SHP77 treated with DMSO at 0.1 percent for 48 hours (cell line): Measurements from ENCODE around the gene DENND4B.
A peak's percentile ranks its signal among the peaks of the same experiment; 100 is the strongest.
"Not testable (repeated sequence)": the region's sequence is repeated elsewhere in the genome, so short reads cannot be mapped to it uniquely, and the experiment has no call there.

Experiments
- DNase-seq: peaks from one replicate; lab custom pipeline; 2025; lab: John Stamatoyannopoulos, UW

Gene DENND4B

GRCh38 chr1:153946622-153947241 is at the start of gene DENND4B:
Gene DENND4B (minus strand): TSS chr1:153946718. CDS start chr1:153944374, 2,344 bp downstream.
- DNase-seq: peak; percentile 82

DNA sequence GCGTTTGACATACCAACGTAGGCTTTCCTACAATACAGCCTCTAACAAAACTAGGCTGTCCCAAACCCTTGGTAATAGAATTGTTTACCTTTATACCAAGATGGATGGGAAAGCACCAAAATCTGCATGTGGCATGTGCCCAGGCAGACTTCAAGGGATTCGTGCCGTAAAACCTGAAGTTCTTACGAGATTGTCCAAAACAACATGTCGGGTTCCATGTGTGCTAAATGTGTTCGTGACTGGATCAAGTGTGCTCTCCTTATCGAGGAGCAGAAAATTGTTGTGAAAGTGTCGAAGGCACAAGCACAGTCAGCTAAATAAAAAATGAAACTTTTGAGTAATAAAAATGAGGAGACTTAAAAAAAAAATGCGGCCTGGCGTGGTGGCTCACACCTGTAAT is 49.1 kb upstream of the DENND4B start:
- no peak for DNase-seq

GRCh38 chr1:153995202-153995601 is 48.7 kb upstream of the DENND4B start:
- DNase-seq: no peak

DNA sequence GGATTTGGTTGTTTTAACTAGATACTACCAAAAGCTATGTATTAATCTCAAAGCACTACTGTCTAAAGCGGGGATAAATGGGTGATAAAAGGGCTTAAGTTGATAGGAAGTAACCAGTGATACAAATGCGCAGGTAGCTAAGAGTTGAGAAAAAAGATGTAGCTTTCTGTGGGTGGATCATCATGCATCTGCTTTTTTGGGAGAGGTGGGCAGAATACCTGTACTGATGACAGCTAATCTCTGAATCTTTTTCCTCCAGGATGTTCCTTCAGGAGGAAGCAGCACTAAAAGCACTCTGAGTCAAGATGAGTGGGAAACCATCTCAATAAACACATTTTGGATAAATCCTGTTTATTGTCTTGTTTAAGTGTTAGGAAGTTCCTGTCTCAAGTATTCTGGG is 45.3 kb upstream of the DENND4B start:
- no peak for DNase-seq

DNA sequence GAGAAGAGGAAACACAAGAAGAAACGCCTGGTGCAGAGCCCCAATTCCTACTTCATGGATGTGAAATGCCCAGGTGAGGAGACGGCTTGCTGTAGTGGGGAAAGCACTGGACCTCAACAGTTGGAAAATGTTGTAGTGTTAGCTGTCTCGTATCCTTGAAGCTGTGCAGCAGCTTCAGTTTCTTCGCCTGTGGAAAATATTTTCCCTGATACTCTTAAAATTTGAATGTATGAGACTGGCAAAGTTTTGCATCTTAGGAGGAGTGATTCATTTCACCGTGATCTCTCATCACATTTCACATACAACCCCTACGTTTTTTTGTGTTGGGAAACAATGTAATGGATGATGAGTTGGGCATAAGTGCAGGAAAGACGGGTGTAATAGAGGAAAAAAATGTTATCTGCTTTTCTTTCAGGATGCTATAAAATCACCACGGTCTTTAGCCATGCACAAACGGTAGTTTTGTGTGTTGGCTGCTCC is 44.7 kb upstream of the DENND4B start:
- DNase-seq: no peak

DNA sequence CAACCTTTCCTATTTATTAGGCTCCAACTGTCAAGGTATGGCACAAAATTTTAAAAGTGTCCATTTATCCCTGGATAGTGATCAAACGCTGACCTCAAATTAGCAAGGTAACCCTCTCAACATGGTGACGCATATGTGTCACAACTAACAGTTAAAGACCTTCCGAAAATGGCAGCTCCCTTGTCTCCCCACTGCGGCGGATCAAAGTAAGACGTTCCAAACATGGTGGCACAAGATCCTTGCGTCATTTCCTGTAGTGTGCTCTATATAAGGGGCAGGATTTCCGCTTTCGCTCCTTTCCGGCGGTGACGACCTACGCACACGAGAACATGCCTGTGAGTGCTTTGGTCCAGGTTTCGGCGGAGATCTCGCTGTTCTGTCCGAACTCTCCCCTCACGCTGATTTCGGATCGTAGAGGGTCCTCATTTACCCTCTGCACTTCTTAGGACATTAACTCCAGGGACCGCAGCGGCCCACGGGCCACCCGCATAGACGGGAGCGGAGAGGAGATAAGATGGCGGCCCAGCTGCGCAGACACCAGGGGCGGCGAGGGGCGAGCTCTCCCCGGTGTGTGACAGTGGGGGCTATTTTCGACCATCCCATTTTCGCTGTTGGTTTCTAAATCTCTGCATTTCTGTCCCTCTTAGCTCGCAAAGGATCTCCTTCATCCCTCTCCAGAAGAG is 44.1 kb upstream of the DENND4B start, which contains the start of gene RPS27:
RPS27 (plus strand) TSS at position 295 of the 683 bp plus-strand sequence; CDS start at position 330, 35 bp downstream.
- peak; percentile 99 for DNase-seq

GRCh38 chr1:153987621-153988020 is 41.1 kb upstream of the DENND4B start:
- DNase-seq: no peak

- peak; percentile 92 for DNase-seq
Measured at GRCh38 chr1:153985941-153986761, 39.6 kb upstream of the DENND4B start, which contains the start of gene RAB13. Gene RAB13 (minus strand): TSS chr1:153986339. CDS start chr1:153986236, 103 bp downstream.

DNA sequence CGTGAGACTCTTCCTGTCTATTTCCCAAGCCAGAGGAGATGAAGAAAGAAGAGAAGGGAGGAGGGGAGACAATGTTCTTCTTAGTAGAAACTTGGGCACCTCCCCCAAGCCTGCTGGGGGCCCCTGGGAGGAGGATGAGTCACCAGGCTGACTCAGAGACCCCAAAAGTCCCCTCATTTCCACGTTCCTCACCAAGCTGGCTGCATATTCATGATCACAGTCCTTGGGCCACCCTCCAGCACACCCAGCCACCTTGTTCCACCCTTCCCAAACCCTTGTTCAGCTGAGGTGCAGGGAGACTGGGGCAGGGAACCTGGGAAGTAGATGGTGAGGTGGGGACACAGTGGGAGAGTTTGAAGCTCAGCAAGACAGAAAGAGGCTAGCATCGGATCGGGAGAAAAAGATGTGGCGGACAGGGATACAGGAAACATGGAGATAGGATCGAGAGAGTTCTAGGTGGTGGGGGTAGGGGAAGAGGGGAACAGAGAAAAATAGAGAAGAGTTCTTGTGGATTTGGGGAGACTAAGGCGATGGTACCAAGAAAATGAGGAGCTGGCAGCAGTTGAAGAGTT is 38.9 kb upstream of the DENND4B start:
- no peak for DNase-seq

DNA sequence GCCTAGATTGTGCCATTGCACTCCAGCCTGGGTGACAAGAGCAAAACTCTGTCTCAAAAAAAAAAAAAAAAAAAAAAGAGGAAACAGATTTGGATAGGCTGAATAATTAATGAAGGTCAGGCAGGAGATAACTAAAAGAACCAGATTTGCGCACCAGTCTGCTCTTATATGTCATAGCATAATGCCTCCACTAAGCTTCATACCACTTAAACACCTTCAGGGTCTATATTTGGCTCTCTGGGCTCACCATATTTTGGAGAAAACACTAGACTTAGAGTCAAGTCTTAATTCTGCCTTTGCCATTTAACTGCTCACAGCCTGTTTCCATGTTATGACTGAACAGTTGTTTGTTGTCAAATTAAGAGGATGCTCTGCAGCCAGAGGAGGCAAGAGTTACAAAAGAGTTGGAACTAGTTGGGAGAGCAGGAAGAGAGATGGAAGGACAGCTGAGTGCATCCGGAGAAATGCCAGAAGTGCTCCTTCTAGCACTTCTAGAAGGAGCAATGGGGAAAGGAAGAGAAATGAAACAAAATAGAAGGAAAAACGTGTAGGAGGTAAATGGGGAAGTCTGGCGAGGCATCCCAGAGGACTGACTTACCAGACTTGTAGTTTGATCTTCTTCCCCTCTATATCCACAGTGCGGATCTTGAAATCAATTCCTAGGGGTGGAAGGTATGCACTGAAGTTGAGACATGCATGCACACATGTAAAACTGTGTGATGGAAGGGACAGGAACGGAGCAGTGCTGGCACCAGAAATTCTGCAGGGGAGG is 37.8 kb upstream of the DENND4B start:
- no peak for DNase-seq

- not testable (repeated sequence) for DNase-seq
Measured at GRCh38 chr1:153981735-153982134, 35.2 kb upstream of the DENND4B start.

- DNase-seq: not testable (repeated sequence)
Measured at GRCh38 chr1:153979091-153979490, 32.6 kb upstream of the DENND4B start.

DNA sequence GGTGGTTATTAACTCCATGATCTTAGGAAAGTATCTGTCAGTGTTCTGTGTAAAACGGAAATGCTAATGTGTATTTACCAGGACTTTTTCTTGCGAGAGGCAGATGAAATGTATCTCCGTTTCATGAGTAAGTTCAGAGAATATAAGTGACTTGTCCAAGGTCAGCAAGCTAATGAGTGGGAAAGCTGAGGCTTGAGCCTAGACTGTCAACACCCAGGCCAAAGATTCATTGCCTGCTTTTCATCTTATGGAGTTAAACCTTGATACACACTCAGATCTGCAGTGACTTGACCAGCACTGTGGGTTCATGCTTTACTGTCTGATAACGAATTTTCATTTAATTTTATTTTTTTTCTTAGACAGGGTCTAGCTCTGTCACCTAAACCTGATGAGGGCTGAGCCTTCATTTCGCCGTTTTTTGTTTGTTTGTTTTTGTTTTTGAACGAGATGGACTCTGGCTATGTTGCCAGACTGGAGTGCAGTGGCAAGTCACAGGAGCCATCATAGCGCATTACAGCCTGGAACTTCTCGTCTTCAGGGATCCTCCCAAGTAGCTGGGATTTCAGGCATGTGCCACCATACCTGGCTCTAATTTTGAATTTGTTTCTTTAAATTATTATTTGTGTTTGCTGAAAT is 31.9 kb upstream of the DENND4B start:
- DNase-seq: peak; percentile 62

GRCh38 chr1:153977250-153978240 is 31.0 kb upstream of the DENND4B start, which contains the start of gene JTB:
Gene JTB (minus strand): TSS chr1:153977674. CDS start chr1:153977252, 422 bp downstream.
- peak; percentile 89 for DNase-seq

DNA sequence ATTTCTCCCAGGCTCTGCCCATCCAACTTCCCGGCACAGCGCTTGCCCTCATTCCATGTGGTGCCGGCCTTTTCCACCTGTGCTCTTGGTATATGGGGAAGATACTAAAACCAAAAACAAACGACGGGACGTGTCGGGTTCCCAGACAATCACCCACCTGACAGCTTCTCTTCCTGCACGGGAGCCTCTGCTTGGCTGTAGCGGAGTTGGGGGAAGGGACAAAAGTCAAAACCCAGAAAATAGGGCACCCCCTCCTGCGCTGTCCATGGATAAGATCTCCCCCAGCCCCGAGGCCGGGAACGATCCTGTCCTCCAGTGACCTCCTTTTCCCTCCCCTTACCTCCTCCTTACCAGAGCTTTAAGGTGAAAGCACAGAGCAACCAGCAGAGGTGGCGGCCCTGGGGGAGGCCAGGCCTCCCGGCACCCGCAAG is 30.3 kb upstream of the DENND4B start:
- DNase-seq: no peak

DNA sequence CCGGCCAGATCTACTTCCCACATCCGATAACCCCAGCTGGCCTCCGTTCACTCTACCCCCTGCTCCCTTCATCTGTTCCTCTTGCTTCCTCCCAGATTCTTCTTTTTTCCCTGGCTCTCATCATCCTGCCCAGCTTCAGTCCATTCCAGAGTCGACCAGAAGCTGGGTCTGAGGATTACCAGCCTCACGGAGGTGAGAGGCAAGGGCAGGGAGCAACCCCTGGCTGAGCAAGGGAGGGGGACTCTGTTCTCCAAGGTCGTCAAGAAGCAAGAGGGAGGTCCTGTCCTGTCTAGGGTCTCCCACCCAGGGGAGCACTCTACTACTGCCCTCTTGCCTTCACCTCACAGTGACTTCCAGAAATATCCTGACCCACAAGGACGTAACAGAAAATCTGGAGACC is 27.0 kb upstream of the DENND4B start:
- DNase-seq: no peak

DNA sequence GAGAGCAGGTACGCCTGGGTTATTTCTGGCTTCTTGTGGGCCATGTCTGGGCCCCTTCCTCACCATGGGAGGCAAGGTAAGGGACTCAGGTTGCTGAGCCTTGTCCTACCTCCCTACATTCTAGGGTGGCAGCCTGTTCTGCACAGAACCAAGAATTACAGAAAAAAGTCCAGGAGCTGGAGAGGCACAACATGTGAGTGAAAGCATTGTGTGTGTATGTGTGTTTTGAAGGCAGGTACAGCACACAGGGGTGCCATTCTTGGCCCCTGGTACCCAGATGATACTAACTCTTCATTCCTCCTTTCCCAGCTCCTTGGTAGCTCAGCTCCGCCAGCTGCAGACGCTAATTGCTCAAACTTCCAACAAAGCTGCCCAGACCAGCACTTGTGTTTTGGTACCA is 26.6 kb upstream of the DENND4B start:
- DNase-seq: no peak

DNA sequence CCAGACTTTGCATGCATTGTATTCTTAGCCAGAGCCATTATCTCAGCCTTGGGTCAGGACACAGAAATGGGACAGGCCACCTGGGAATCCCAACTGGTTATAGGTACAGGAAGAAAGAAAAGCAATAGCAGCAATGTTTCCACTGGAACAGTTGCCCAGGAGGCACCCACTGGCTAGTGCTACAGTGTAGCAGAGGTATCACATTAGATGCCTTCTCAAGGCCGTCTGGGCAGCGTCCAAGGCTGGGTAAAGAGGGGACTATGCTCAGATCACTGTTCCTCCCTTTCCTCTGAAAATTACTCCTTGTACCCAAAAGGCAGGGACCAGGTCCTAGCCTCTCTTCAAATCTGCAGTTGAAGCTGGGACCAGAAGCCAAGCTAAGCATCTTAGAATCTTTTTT is 23.8 kb upstream of the DENND4B start:
- no peak for DNase-seq

DNA sequence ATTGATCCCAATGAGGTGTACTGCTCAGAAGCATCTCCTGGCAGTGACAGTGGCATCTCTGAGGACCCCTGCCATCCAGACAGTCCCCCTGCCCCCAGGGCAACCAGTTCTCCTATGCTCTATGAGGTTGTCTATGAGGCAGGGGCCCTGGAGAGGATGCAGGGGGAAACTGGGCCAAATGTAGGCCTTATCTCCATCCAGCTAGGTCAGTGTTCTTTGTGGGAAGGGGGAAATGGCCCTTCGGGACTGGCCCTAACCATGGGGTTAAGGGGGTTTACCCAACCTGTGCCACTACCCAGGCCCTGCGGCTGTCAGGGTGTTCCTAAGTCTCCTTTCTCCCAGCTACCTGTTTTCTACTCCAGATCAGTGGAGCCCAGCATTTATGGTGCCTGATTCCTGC is 22.5 kb upstream of the DENND4B start:
- no peak for DNase-seq
